Neural cell (in vitro differentiated cells): ENCODE measurements around the gene BRAF. TPM values are rescaled to one million over a fixed set of nuclear protein-coding genes. Genes with fewer than 3 reads are reported as not detected.

Experiments used
- H2AFZ ChIP-seq: fragments of 200-600, 300-800 bp; sonication (generic), shearing (Covaris generic); 2 replicates; pipeline ENCODE4 v1.6.0; 2014; ENCODE audit warnings: low read depth, mild to moderate bottlenecking, antibody characterized with exemption, low read length, moderate library complexity
- H3F3A ChIP-seq: fragments of 200-600 bp; shearing (Covaris generic); 2 replicates; pipeline ENCODE4 v1.6.1; 2016; ENCODE audit warnings: mild to moderate bottlenecking, moderate library complexity, mixed read lengths, antibody characterized with exemption, low read length; ENCODE audit not compliant: insufficient read depth, poor library complexity, severe bottlenecking
- H3K27ac ChIP-seq: fragments of 200-600, 300-800 bp; sonication (generic), shearing (Covaris generic); 2 replicates; pipeline ENCODE4 v1.5.1; 2014; ENCODE audit warnings: mild to moderate bottlenecking, low read length, moderate library complexity
- H3K27me3 ChIP-seq: fragments of 300-800, 200-600 bp; sonication (generic), shearing (Covaris generic); 2 replicates; pipeline ENCODE4 v1.6.0; 2014; ENCODE audit warnings: mild to moderate bottlenecking, low read depth, low read length, moderate library complexity; ENCODE audit not compliant: insufficient read depth
- H3K36me3 ChIP-seq: fragments of 300-800, 200-600 bp; sonication (generic), shearing (Covaris generic); 2 replicates; pipeline ENCODE4 v1.5.1; 2014; ENCODE audit warnings: mild to moderate bottlenecking, antibody characterized with exemption, low read length, moderate library complexity; ENCODE audit not compliant: insufficient read depth
- H3K4me2 ChIP-seq: fragments of 300-800, 200-600 bp; sonication (generic), shearing (Covaris generic); 2 replicates; pipeline ENCODE4 v1.6.0; 2014; ENCODE audit warnings: mild to moderate bottlenecking, low read length
- H3K4me3 ChIP-seq: fragments of 300-800, 200-600 bp; sonication (generic), shearing (Covaris generic); 2 replicates; pipeline ENCODE4 v1.5.1; 2014; ENCODE audit warnings: mild to moderate bottlenecking, low read length, moderate library complexity
- H3K79me2 ChIP-seq: fragments of 200-600 bp; shearing (Covaris generic); replicated peaks from 2 replicates; pipeline ENCODE4 v1.6.0; 2014; ENCODE audit warnings: mild to moderate bottlenecking, low read length, moderate library complexity; ENCODE audit not compliant: insufficient read depth
- H3K9ac ChIP-seq: fragments of 300-800, 200-600 bp; sonication (generic), shearing (Covaris generic); 2 replicates; pipeline ENCODE4 v1.6.1; 2016; ENCODE audit warnings: mild to moderate bottlenecking, low read length, mixed read lengths
- H3K9me2 ChIP-seq: fragments of 200-600 bp; shearing (Covaris generic); 2 replicates; pipeline ENCODE4 v1.6.1; 2016; ENCODE audit warnings: mild to moderate bottlenecking, low read length, mixed read lengths; ENCODE audit not compliant: insufficient read depth
- H3K9me3 ChIP-seq: fragments of 200-600, 300-800 bp; sonication (generic), shearing (Covaris generic); 2 replicates; pipeline ENCODE4 v1.6.1; 2016; ENCODE audit warnings: mild to moderate bottlenecking, mixed run types, low read length, moderate library complexity, mixed read lengths
- H4K20me1 ChIP-seq: fragments of 200-600 bp; shearing (Covaris generic); 2 replicates; pipeline ENCODE4 v1.6.1; 2016; ENCODE audit warnings: mild to moderate bottlenecking, mixed run types; ENCODE audit not compliant: insufficient read depth
- EP300 ChIP-seq: fragments of 450-650 bp; conservative IDR thresholded peaks from 2 replicates; pipeline ENCODE4 v1.6.1; 2014; ENCODE audit warnings: antibody characterized with exemption, mild to moderate bottlenecking, moderate library complexity; ENCODE audit not compliant: poor library complexity, severe bottlenecking
- EZH2 ChIP-seq: fragments of 200-600, 300-800 bp; shearing (Covaris generic), sonication (generic); IDR thresholded peaks from 2 replicates; pipeline ENCODE4 v1.6.1; 2014; ENCODE audit warnings: antibody characterized with exemption, low read length, borderline replicate concordance, mild to moderate bottlenecking; ENCODE audit not compliant: insufficient read depth, poor library complexity, severe bottlenecking
- MXI1 ChIP-seq: fragments of 450-650 bp; conservative IDR thresholded peaks from 2 replicates; pipeline ENCODE4 v1.6.1; 2014; ENCODE audit warnings: antibody characterized with exemption, mild to moderate bottlenecking; ENCODE audit not compliant: poor library complexity, severe bottlenecking
- POLR2AphosphoS5 ChIP-seq: IDR thresholded peaks from 2 replicates; pipeline ENCODE4 v1.6.1; 2012
- RAD21 ChIP-seq: fragments of 450-650 bp; conservative IDR thresholded peaks from 2 replicates; pipeline ENCODE4 v1.6.1; 2014; ENCODE audit warnings: antibody characterized with exemption, mild to moderate bottlenecking, moderate library complexity
- REST ChIP-seq: IDR thresholded peaks from 2 replicates; pipeline ENCODE4 v1.6.1; 2012; ENCODE audit warnings: borderline replicate concordance
- SMC3 ChIP-seq: fragments of 450-650 bp; conservative IDR thresholded peaks from 2 replicates; pipeline ENCODE4 v1.6.1; 2014; ENCODE audit warnings: antibody characterized with exemption, mild to moderate bottlenecking, moderate library complexity; ENCODE audit not compliant: poor library complexity
- TAF1 ChIP-seq: IDR thresholded peaks from 2 replicates; pipeline ENCODE4 v1.6.1; 2012; ENCODE audit warnings: low read depth
- polyA plus RNA-seq: library from polyadenylated mRNA; depleted of rRNA; stranded (reverse); fragments of >200 nt; gene quantifications from 2 replicates; pipeline ENCODE4 v1.2.3, GENCODE V29; 2014
- small RNA-seq, 3 experiments: library from RNA; depleted of rRNA; stranded (forward); fragments of <200 nt; gene quantifications; one replicate each; pipeline ENCODE3, GENCODE V24; 2012
- TF ChIP-seq, protein P1 (sequence below): fragments of 450-650 bp; IDR thresholded peaks from 2 replicates; pipeline ENCODE4 v1.5.1; 2014; ENCODE audit warnings: antibody characterized with exemption, mild to moderate bottlenecking, moderate library complexity; ENCODE audit not compliant: poor library complexity, severe bottlenecking

BRAF gene
- polyA plus RNA-seq, 1 donor from 2014 or later: 31.7 TPM

- H3K27ac ChIP-seq: no peak overlapping the region
- H3K36me3 ChIP-seq: no peaks in the 10 kb centered on the region
- no peak overlapping the region for H3K4me3 ChIP-seq
- H3K9ac ChIP-seq: no peak overlapping the region
- H3K79me2 ChIP-seq: no peaks in the 10 kb centered on the region
- H3F3A ChIP-seq: no peaks in the 10 kb centered on the region
- no peaks in the 10 kb centered on the region for H4K20me1 ChIP-seq
- H3K27me3 ChIP-seq: peaks cover 13% of the 10 kb centered on the region
- H2AFZ ChIP-seq: no peak overlapping the region
- H3K9me3 ChIP-seq: no peaks in the 10 kb centered on the region
- H3K9me2 ChIP-seq: no peaks in the 10 kb centered on the region
- H3K4me2 ChIP-seq: no peak overlapping the region
- TF ChIP-seq MXI1 (no peak), SMC3 (no peak), REST (no peak), EZH2 (no peak), RAD21 (no peak), TAF1 (no peak), POLR2AphosphoS5 (no peak), EP300 (no peak)
- TF ChIP-seq, protein P1, sequence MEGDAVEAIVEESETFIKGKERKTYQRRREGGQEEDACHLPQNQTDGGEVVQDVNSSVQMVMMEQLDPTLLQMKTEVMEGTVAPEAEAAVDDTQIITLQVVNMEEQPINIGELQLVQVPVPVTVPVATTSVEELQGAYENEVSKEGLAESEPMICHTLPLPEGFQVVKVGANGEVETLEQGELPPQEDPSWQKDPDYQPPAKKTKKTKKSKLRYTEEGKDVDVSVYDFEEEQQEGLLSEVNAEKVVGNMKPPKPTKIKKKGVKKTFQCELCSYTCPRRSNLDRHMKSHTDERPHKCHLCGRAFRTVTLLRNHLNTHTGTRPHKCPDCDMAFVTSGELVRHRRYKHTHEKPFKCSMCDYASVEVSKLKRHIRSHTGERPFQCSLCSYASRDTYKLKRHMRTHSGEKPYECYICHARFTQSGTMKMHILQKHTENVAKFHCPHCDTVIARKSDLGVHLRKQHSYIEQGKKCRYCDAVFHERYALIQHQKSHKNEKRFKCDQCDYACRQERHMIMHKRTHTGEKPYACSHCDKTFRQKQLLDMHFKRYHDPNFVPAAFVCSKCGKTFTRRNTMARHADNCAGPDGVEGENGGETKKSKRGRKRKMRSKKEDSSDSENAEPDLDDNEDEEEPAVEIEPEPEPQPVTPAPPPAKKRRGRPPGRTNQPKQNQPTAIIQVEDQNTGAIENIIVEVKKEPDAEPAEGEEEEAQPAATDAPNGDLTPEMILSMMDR: no peak
Measured at GRCh38 chr7:140669352-140669751, 255.4 kb downstream of the BRAF start.

Small RNA genes within 50 kb of the gene (small RNA-seq; reads per million reads assigned to genes)
- 0 reads per million in 3 experiments for gene AC006006.1
- 0 reads per million in 3 experiments for gene RNU6-85P

Other genes starting within 250 kb of the BRAF start
- gene NDUFB2, start 228.2 kb downstream of the BRAF start, polyA plus RNA-seq: 704 and 745 TPM in 2 replicates
- 68.4 and 68.5 TPM in 2 replicates for gene MRPS33, start 90.0 kb upstream of the BRAF start, polyA plus RNA-seq
- gene TMEM178B, start 149.1 kb upstream of the BRAF start, polyA plus RNA-seq: 40.7 and 44.9 TPM in 2 replicates